ENCODE results near the gene HOXA1.

GRCh38 chr7:27062946-27063345 is 32.9 kb downstream of the HOXA1 start:
- TF ChIP-seq, protein P1, sequence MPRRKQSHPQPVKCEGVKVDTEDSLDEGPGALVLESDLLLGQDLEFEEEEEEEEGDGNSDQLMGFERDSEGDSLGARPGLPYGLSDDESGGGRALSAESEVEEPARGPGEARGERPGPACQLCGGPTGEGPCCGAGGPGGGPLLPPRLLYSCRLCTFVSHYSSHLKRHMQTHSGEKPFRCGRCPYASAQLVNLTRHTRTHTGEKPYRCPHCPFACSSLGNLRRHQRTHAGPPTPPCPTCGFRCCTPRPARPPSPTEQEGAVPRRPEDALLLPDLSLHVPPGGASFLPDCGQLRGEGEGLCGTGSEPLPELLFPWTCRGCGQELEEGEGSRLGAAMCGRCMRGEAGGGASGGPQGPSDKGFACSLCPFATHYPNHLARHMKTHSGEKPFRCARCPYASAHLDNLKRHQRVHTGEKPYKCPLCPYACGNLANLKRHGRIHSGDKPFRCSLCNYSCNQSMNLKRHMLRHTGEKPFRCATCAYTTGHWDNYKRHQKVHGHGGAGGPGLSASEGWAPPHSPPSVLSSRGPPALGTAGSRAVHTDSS (tag by site-specific recombination; IDR thresholded peaks at IDR 0.05) = no peak
- TF ChIP-seq SP2 (tag by site-specific recombination; IDR thresholded peaks at IDR 0.05) (no peak), OVOL3 (tag by site-specific recombination; IDR thresholded peaks at IDR 0.05) (no peak), ZNF549 (tag by site-specific recombination; IDR thresholded peaks at IDR 0.05) (no peak), ZNF76 (tag by site-specific recombination; IDR thresholded peaks at IDR 0.05; ENCODE audit: borderline replicate concordance, low read depth) (no peak), CTCF (tag by site-specific recombination; IDR thresholded peaks at IDR 0.05) (no peak), ZNF837 (tag by site-specific recombination; IDR thresholded peaks at IDR 0.05) (no peak)

Measured in HEK293 (cell line).